HG02870 (cell line): ENCODE measurements around the gene PDSS2.
"Not testable (repeated sequence)": the region's sequence is repeated elsewhere in the genome, so short reads cannot be mapped to it uniquely, and the experiment has no call there.

Experiments used
- ATAC-seq: cut with Tn5 transposase; IDR thresholded peaks from one replicate; pipeline ENCODE4 v1.9.1; 2021; ENCODE audit warnings: mild to moderate bottlenecking, moderate library complexity; ENCODE audit not compliant: unreplicated experiment

The PDSS2 gene

DNA sequence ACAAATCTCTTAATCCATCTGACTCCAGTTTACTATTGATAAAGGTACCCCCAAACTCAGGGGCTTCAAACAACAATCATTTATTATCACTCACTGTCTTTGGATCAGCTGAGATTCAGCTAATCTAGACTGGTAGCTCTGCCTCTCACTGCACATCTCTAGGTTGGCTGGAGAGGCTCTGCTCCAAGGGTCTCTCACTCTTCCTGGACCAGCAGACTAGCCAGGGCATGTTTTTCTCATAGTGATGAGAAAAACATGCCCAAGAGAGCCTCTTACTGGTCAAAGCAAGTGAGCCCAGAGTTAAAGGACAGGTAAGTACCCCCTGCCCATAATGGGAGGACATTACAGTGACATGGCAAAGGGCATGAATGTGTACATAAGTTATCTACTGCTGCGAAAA lies 228.9 kb downstream of the PDSS2 start:
- no peak for ATAC-seq

DNA sequence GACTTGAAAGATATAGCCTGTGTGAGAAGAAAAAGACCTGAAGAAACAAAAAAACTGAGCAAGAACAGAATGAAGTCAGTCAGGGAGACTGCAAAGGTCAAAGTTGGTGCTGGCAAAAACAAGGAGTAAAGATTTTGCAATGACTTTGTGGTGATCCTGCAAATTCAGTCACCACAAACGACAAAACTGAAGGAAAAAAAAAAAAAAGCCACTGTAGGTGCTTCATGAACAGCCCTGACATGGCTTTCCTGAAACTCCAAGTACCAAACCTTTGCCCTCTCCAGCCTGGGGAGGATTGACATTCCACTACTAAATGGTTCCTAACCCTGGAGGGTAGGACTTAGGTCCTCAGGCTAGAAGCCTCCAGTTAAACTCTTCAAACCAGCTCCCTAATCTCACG lies 229.3 kb downstream of the PDSS2 start:
- ATAC-seq = no peak

- no peak for ATAC-seq
Observed at GRCh38 chr6:107228754-107229153, 230.6 kb downstream of the PDSS2 start.

DNA sequence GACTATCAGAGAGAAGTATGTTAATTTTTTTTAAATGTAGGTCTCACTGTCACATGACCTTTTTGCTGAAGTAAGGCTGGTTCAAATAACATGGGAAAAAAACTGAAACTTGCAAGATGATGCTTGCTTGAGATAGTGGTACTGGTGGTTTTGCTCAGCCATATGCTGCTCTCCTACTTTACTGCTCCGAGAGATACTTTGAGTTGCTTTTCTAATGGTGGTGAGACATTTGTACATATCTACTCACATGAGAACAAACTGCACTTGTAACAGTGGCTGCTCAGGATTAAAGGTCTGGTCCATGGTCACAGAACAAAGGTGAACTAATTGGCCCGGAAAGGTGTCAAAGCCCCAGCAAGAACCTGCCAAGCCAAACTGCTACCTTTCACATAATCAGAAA lies 237.8 kb downstream of the PDSS2 start:
- no peak for ATAC-seq

DNA sequence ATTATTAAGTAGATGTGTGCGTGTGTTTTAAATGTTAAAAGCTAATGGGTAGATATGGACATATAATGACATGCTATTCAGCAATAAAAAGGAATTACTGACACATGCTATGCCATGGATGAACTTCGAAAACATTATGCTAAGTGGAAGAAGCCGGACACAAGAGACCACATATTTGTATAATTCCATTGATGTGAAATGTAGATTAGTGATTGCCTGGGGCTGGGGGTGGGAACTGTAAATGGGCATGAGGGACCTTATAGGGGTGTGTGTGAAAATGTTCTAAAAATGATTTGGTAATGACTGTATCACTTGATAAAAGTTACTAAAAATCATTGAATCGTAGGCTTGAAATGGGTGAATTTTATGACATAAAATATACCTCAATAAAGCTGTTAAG lies 239.5 kb downstream of the PDSS2 start:
- no peak for ATAC-seq

GRCh38 chr6:107218142-107218541 lies 241.2 kb downstream of the PDSS2 start:
- ATAC-seq = no peak

DNA sequence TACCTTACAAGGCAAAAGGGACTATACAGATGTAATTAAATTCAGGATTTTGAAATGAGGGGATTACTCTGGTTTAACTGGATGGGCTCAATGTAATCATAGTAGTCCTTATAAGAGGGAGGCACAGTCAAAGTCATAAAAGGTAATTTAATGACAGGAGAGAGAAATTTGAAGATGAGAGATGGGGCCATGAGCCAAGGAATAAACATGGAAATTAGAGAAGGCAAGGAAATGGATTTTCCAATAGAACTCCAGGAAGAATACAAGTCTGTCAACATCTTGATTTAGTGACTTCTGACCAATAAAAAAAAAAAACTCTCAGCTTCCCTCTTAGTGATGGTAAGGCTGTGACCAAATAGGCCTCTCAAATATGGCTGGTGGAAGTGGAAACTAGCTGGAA lies 242.1 kb downstream of the PDSS2 start:
- ATAC-seq = no peak

- no peak for ATAC-seq
Observed at GRCh38 chr6:107216197-107216933, 243.0 kb downstream of the PDSS2 start.

DNA sequence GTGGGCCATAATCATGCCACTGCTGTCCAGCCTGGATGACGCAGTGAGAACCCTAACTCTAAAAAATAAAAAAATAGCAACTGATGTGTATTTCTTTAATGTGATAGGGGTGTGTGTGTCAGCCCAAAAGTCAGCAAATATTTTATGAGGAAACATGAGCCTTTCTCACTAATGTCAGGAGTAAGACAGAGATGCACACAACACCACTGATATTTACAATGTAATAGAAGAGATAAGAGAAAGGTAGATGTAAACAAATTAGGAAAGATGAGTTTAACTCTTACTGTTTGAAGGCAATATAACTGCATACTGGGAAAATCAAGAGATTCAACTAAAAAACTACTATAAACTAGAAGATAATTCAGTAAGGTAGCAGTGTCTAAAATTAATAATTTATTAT lies 244.0 kb downstream of the PDSS2 start:
- no peak for ATAC-seq

GRCh38 chr6:107214655-107215054 lies 244.7 kb downstream of the PDSS2 start:
- no peak for ATAC-seq

DNA sequence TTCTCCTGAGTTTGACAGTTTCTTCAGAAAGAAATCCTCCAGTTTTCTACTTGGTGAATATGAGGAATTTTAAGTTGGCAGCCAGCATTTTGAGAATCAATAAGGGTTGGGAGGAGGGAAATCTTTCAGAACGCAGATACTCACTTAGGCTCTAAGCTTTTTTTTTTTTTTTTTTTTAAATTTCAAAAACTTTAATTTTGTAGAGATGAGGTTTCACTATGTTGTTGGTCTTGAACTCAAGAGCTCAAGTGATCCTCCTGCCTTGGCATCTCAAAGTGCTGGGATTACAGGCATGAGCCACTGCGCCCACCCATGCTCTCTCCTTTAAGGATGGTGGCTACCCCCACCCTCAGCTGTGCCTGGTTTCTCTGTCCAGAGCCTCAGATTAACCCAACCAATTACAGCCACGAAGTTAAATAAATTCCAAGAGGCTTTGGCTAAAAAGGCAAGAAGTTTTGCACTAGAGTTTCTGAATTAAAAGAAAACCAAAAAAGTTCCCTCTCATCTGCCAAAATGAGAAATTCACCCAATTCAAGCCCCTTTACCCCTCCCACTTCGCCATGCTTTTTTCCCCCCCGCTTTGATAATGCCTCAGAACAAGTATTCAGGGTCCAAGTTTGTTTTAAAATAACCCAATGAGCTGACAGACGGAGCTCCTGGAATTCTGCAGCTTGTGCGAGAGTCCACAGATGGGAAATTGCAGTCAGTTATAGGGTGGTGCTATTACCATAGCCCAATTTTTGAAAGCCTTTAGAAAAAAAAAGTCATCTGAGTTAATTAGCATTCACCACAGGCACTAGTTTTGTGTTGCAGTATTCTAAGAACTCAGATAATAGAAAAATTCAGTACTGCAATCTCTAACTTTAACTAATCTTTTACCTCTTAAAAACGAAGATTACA lies 249.7 kb downstream of the PDSS2 start:
- ATAC-seq = no peak

- ATAC-seq = no peak
Observed at GRCh38 chr6:107207251-107207873, 252.0 kb downstream of the PDSS2 start.

DNA sequence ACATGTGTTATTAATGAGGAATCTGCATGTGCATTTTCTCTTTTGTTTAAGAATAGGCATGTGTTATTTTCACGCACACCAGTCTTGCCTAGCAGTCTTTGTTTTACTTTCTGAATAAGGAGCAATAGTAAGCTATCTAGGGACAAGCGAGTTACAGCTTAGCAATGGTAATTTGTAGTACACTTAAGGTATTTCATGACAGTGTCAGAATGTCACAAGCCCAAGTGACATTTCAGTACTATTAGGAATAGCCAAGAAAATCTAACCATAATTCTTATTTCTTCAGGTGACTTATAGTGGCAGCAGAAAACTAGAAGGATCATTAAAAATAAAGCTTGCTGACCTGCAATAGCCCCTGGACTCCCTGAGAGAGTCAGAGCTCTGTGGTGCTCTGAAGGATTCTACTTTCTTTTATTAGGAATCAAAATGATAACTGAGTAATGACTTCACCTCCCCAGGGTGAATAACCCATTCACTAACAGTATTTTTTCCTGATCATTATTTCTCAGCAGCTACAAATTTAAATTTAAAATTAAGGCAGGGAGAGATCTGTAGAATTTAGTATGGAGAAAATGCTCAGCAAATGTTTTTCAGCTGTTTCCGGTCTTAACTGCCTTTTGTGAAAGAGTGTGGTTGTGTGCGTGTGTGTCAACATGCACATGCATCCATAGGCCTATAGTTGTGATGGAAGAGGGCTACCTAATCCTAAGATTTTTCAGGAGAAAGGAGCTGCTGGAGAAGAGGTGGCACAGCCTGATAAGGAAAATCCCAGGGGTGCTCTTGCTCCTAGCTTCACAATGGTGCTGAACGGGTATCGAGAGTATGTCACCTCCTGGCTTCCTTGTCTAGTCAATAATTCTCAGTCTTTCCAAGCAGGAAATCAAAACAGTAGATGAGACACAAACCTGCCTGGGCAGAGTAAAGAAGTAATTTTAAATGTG lies 254.0 kb downstream of the PDSS2 start:
- ATAC-seq = no peak

- no peak for ATAC-seq
Observed at GRCh38 chr6:107202876-107203468, 256.4 kb downstream of the PDSS2 start.

GRCh38 chr6:107198631-107199416 lies 260.5 kb downstream of the PDSS2 start:
- ATAC-seq = no peak

GRCh38 chr6:107196152-107196551 lies 263.2 kb downstream of the PDSS2 start:
- ATAC-seq = no peak

DNA sequence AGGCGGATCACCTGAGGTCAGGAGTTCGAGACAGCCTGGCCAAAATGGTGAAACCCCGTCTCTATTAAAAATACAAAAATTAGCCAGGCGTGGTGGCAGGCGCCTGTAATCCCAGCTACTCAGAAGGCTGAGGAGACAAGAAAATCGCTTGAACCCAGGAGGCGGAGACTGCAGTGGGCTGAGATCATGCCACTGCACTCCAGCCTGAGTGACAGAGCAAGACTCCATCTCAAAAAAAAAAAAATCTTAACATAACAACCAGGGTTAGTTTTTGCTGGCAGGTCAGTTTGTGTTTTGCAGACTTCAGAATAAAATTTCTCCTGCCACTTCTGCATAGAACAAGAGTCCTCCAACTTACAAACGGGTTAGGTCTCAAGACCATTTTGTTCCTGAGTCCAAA lies 264.6 kb downstream of the PDSS2 start:
- not testable (repeated sequence) for ATAC-seq

DNA sequence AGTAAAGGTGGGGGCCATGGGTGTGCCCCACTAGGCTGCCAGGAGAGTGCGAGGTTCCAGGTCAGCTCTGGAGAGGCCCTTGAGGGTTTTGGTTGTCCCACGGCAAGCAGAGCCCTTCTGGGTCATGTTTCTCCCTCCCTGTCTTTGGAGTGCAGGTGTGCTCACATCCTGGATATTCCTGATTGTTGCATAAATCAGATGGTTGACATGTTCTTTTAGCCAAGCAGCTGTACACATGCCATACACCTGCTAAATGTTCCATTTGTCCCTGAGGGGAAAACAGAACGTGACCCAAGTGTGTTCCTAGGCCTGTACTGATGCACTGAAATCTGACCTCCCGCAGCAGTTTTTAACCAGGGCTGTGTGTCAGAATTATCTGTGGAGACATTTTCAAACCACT lies 266.5 kb downstream of the PDSS2 start:
- ATAC-seq = no peak

GRCh38 chr6:107187630-107188029 lies 271.7 kb downstream of the PDSS2 start:
- no peak for ATAC-seq
